Activated naive CD8-positive, alpha-beta T cell treated with anti-CD3 and anti-CD28 coated beads, Interleukin-2, amount 10 ng/mL, durations not matched to agents 7 days and 5 days (primary cell): ENCODE results near the gene P2RY2. TPM values are rescaled to one million over a fixed set of nuclear protein-coding genes. Genes with fewer than 3 reads are reported as not detected.

ENCODE experiments used
- ATAC-seq: fragments of 150-1000 bp; cut with Tn5 transposase; one replicate; pipeline ENCODE4 v1.10.0; 2021; ENCODE audit warnings: low read depth, moderate library complexity
- POLR2A ChIA-PET: fragments of 350-600 bp; sonication (Branson Sonifier 250); formaldehyde crosslinking; loops from one replicate; lab custom pipeline; 2021; ENCODE audit warnings: antibody characterized with exemption; lab: Charles Lee
- DNase-seq: peaks from one replicate; pipeline ENCODE4 v3.0.0; 2021
- H3K27ac Mint-ChIP-seq: one replicate; pipeline ENCODE4 v1.8.0; 2022; ENCODE audit warnings: mild to moderate bottlenecking, mixed read lengths
- H3K27me3 Mint-ChIP-seq: one replicate; pipeline ENCODE4 v1.8.0; 2022; ENCODE audit warnings: mild to moderate bottlenecking, moderate library complexity, mixed read lengths
- H3K36me3 Mint-ChIP-seq: one replicate; pipeline ENCODE4 v1.8.0; 2021; ENCODE audit warnings: mild to moderate bottlenecking, mixed read lengths
- H3K4me1 Mint-ChIP-seq: one replicate; pipeline ENCODE4 v1.8.0; 2021; ENCODE audit warnings: mixed read lengths
- H3K4me3 Mint-ChIP-seq: one replicate; pipeline ENCODE4 v1.8.0; 2022; ENCODE audit warnings: mild to moderate bottlenecking, moderate library complexity, mixed read lengths
- H3K9me3 Mint-ChIP-seq: one replicate; pipeline ENCODE4 v1.8.0; 2021; ENCODE audit warnings: mixed read lengths
- total RNA-seq, 2 experiments: library from RNA; stranded (reverse); gene quantifications; one replicate each; pipeline ENCODE4 v1.2.3, GENCODE V29; 2021

The P2RY2 gene
- total RNA-seq, 2 experiments from 2014 or later = not detected

DNA sequence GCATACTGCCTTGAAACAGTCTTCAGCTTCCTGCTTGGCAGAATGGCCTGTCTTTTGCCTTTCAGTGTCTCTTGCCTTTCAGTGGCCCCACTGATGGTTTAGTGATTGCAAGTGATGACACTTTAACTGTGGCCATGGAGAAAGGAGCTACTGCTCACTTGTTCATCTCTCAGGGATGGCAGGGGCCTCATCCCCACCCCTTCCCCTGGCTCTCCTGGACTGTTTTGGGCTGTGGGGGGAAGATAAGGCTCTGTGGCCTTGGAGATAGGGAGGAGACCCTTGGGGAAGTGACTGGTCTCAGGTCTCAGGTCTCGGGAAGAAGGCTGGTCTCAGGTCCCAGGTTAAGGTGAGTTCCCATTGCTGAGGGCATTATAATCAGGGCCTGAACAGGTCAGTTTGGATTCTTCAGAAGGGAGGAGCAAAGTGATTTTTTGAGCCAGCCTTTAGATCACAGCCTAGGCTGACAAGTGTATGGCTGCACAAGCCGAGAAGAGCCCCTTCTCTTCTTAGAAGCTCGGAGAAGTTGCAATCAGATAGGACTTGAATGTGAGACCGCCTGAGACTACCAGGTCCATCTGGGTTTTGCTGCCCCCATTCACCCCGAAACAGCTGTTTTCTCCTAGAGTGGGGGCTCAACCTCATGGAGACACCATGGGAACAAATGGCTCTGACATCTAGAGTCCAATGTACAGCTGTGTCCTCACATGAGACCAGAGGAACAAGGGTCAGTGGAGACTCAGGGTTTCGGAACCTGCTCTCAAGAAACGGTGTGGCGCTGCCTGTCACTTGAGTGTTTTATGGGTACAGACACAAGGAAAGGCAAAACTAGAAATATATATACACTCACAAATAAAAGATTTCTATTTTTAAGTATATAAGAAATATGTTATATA is 15.9 kb upstream of the P2RY2 start:
- Mint-ChIP-seq H3K4me1 (no peaks in the 10 kb centered on the region), H3K27ac (no peak overlapping the region), H3K36me3 (no peaks in the 10 kb centered on the region), H3K27me3 (peaks cover 33% of the 10 kb centered on the region), H3K9me3 (no peaks in the 10 kb centered on the region), H3K4me3 (no peak overlapping the region)
- POLR2A ChIA-PET = no interaction called here
- ATAC-seq (no peak), DNase-seq (no peak)

- Mint-ChIP-seq H3K27ac (no peak overlapping the region), H3K4me1 (no peaks in the 10 kb centered on the region), H3K9me3 (no peaks in the 10 kb centered on the region), H3K27me3 (peaks cover 35% of the 10 kb centered on the region), H3K4me3 (no peak overlapping the region), H3K36me3 (no peaks in the 10 kb centered on the region)
- DNase-seq = no peak
- no peak for ATAC-seq
- POLR2A ChIA-PET = no interaction called here
These were observed 14.8 kb upstream of the P2RY2 start for GRCh38 chr11:73203322-73203721.

DNA sequence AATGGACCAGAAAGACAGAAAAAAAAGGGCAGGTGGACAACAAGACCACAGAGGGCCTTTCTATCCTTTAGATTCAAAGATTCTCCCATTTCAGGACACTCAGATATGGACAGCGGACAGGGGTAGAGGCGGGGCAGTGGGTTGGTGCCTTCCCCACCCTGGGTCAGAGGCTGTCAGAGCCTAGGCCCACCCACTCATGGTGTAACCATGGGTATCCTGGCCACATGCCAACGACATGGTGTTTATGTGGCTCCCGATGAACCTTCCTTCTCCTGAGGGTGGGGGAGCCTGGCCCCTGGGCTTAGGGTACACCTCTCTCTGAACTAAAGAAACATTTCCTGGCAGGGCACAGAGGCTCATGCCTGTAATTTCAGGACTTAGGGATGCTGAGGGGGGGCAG is 14.3 kb upstream of the P2RY2 start:
- no peaks in the 10 kb centered on the region for H3K4me1 Mint-ChIP-seq
- no peaks in the 10 kb centered on the region for H3K36me3 Mint-ChIP-seq
- H3K4me3 Mint-ChIP-seq = no peak overlapping the region
- no peaks in the 10 kb centered on the region for H3K9me3 Mint-ChIP-seq
- no peak for ATAC-seq
- H3K27ac Mint-ChIP-seq = no peak overlapping the region
- no peak for DNase-seq
- peaks cover 37% of the 10 kb centered on the region for H3K27me3 Mint-ChIP-seq
- POLR2A ChIA-PET = no interaction called here

DNA sequence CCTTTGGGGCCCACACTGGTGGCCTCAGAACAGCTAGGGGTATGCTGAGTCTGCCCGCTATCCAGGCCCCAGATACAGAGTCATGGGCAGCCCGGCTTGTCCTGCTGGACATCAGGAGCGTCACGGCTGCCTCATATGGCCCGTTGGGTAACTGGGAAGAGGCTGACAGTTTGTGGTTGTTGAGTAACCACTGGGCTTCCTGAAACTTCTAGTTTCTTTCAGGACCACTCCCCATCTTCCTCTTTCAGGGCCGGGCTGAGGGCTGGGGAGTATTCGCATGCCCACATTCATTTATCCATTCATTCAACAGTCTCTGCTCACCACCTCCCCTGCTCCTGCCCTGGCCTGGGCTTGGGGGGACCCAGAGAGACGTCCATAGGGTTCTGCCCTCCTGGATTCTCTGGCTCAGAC is 13.4 kb upstream of the P2RY2 start:
- H3K27me3 Mint-ChIP-seq = peaks cover 36% of the 10 kb centered on the region
- no peaks in the 10 kb centered on the region for H3K9me3 Mint-ChIP-seq
- DNase-seq (no peak), ATAC-seq (no peak)
- H3K36me3 Mint-ChIP-seq = no peaks in the 10 kb centered on the region
- no peaks in the 10 kb centered on the region for H3K4me1 Mint-ChIP-seq
- POLR2A ChIA-PET = no interaction called here
- H3K27ac Mint-ChIP-seq = no peak overlapping the region
- H3K4me3 Mint-ChIP-seq = no peak overlapping the region

DNA sequence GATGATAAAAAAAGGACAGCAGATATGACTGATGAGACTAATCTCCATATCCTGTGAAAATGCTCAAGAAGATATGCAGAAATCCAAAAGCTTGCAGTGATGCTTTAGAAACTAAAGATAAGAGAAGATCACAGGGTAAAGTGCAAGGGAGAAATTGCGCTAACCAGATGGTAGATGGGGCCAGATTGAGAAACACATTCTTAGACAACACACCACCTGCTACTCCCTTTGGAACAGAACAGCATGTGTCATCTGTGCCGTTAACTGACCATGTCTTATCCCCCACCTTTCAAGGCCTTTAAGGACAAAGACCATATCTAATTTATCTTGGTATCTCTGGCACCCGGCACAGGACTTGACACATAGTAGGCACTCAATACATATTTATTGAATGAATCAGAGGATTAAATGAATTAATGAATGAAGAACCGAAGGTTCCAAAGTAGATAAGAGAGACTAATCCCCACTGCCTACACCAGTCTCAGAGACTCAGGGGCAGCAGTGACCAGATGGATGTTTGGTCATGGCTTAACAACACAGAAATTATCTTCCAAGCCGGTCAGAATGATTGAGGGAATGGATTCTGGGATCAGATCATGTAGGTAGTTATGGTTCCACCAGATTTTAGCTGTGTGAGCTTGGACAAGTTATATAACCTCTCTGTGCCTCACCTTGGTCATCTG is 12.3 kb upstream of the P2RY2 start:
- H3K27ac Mint-ChIP-seq = no peak overlapping the region
- no peaks in the 10 kb centered on the region for H3K36me3 Mint-ChIP-seq
- ATAC-seq (no peak), DNase-seq (no peak)
- H3K4me3 Mint-ChIP-seq = no peak overlapping the region
- POLR2A ChIA-PET = no interaction called here
- no peaks in the 10 kb centered on the region for H3K4me1 Mint-ChIP-seq
- peaks cover 30% of the 10 kb centered on the region for H3K27me3 Mint-ChIP-seq
- H3K9me3 Mint-ChIP-seq = no peaks in the 10 kb centered on the region

- no peak overlapping the region for H3K4me3 Mint-ChIP-seq
- no peak overlapping the region for H3K27ac Mint-ChIP-seq
- ATAC-seq (no peak), DNase-seq (no peak)
- H3K9me3 Mint-ChIP-seq = no peaks in the 10 kb centered on the region
- H3K4me1 Mint-ChIP-seq = no peaks in the 10 kb centered on the region
- peaks cover 34% of the 10 kb centered on the region for H3K27me3 Mint-ChIP-seq
- no peaks in the 10 kb centered on the region for H3K36me3 Mint-ChIP-seq
- POLR2A ChIA-PET = no interaction called here
These were observed 11.3 kb upstream of the P2RY2 start for GRCh38 chr11:73206801-73207200.

- Mint-ChIP-seq H3K4me1 (no peaks in the 10 kb centered on the region), H3K4me3 (no peak overlapping the region), H3K36me3 (no peaks in the 10 kb centered on the region), H3K9me3 (no peaks in the 10 kb centered on the region), H3K27me3 (peaks cover 25% of the 10 kb centered on the region), H3K27ac (no peak overlapping the region)
- no peak for ATAC-seq
- no peak for DNase-seq
- POLR2A ChIA-PET = no interaction called here
These were observed 8.2 kb upstream of the P2RY2 start for GRCh38 chr11:73209892-73210291.

DNA sequence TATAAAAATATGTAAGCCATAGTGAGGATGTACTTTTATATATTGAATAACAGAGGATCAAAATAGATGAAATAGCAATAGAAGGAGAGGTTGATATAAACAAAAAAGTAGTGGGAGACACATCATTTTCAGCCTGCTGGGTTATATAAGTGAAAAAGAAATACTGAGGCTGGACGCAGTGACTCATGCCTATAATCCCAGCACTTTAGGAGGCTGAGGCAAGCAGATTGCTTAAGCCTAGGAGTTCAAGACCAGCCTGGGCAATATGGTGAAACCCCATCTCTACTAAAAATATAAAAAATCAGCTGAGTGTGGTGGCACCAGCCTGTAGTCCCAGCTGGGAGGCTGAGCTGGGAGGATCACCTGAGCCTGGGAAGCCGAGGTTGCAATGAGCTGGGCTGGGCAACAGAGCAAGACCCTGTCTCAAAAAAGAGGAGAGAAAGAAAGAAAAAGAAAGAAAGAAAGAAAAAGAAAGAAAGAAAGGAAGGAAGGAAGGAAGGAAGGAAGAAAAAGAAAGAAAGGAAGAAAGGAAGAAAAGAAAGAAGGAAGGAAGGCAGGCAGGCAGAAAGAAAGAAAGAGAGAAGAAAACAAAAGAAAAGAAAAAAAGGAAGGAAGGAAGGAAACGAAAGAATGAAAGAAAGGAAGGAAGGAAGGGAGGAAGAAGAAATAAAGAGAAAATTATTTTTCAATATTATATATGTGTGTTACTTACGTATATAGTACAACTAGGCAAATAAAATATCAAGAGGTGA is 7.0 kb upstream of the P2RY2 start:
- Mint-ChIP-seq H3K4me1 (no peaks in the 10 kb centered on the region), H3K4me3 (no peak overlapping the region), H3K27me3 (peaks cover 19% of the 10 kb centered on the region), H3K36me3 (no peaks in the 10 kb centered on the region), H3K9me3 (no peaks in the 10 kb centered on the region), H3K27ac (no peak overlapping the region)
- POLR2A ChIA-PET = no interaction called here
- DNase-seq (no peak), ATAC-seq (no peak)

GRCh38 chr11:73213196-73214143 is 4.6 kb upstream of the P2RY2 start:
- H3K4me3 Mint-ChIP-seq = no peak overlapping the region
- POLR2A ChIA-PET = no interaction called here
- H3K27me3 Mint-ChIP-seq = peaks cover 22% of the 10 kb centered on the region

GRCh38 chr11:73215191-73216134 is 2.6 kb upstream of the P2RY2 start:
- H3K36me3 Mint-ChIP-seq = no peaks in the 10 kb centered on the region
- H3K4me3 Mint-ChIP-seq = no peak overlapping the region
- H3K4me1 Mint-ChIP-seq = peaks cover 4% of the 10 kb centered on the region
- H3K27me3 Mint-ChIP-seq = peaks cover 34% of the 10 kb centered on the region
- H3K27ac Mint-ChIP-seq = no peak overlapping the region
- H3K9me3 Mint-ChIP-seq = no peaks in the 10 kb centered on the region
- POLR2A ChIA-PET = no interaction called here
- DNase-seq = no peak
- ATAC-seq = no peak

More at GRCh38 chr11:73213196-73214143, 4.6 kb upstream of the P2RY2 start:
- ATAC-seq = no peak
- no peak for DNase-seq
- H3K4me1 Mint-ChIP-seq = peaks cover 3% of the 10 kb centered on the region
- no peaks in the 10 kb centered on the region for H3K36me3 Mint-ChIP-seq
- H3K9me3 Mint-ChIP-seq = no peaks in the 10 kb centered on the region
- H3K27ac Mint-ChIP-seq = no peak overlapping the region

- POLR2A ChIA-PET = no interaction called here
- no peaks in the 10 kb centered on the region for H3K36me3 Mint-ChIP-seq
- peaks cover 4% of the 10 kb centered on the region for H3K4me1 Mint-ChIP-seq
- no peaks in the 10 kb centered on the region for H3K9me3 Mint-ChIP-seq
- no peak for ATAC-seq
- H3K27ac Mint-ChIP-seq = no peak overlapping the region
- DNase-seq = no peak
- H3K4me3 Mint-ChIP-seq = no peak overlapping the region
- H3K27me3 Mint-ChIP-seq = peaks cover 33% of the 10 kb centered on the region
These were observed 1.6 kb upstream of the P2RY2 start for GRCh38 chr11:73216465-73216864.
